Activated CD4-positive, alpha-beta T cell treated with anti-CD3 and anti-CD28 coated beads for 1 hour (primary cell): ENCODE measurements around the gene TMEM145.

Source experiments
- DNase-seq: peaks from one replicate; pipeline ENCODE4 v3.0.0-alpha.2; 2020

The TMEM145 gene

DNA sequence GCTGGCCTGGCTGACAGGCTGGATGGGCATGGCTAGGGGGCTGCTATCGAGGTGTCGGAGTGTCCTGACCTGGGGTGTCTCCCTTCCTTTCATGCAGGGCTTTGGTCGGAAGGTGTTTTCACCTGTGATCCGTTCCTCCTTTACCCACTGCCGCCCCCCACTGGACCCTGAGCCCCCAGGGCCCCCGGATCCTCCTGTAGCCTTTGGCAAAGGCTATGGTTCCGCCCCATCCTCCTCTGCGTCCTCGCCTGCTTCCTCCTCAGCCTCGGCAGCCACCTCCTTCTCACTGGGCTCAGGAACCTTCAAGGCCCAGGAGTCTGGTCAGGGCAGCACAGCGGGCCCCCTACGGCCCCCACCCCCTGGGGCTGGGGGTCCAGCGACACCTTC, 23.0 kb upstream of the TMEM145 start:
- no peak for DNase-seq

DNA sequence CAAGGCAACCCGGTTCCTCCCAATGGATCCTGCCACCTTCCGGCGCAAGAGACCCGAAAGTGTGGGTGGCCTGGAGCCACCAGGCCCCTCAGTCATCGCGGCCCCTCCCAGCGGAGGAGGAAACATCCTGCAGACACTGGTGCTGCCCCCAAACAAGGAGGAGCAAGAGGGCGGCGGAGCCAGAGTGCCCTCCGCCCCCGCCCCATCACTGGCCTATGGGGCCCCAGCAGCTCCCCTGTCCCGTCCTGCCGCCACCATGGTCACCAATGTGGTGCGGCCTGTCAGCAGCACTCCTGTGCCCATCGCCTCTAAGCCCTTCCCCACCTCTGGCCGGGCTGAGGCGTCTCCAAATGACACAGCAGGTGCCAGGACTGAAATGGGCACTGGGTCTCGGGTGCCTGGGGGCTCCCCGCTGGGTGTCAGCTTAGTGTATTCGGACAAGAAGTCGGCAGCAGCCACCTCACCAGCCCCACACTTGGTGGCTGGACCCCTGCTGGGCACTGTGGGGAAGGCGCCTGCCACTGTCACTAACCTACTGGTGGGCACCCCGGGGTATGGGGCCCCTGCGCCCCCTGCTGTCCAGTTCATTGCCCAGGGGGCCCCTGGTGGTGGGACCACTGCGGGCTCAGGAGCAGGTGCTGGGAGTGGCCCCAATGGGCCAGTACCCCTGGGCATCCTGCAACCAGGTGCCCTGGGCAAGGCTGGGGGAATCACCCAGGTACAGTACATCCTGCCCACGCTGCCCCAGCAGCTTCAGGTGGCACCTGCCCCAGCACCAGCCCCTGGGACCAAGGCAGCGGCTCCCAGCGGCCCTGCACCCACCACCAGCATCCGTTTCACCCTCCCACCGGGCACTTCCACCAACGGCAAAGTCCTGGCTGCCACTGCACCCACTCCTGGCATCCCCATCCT, 22.3 kb upstream of the TMEM145 start:
- peak; percentile 42 for DNase-seq

DNA sequence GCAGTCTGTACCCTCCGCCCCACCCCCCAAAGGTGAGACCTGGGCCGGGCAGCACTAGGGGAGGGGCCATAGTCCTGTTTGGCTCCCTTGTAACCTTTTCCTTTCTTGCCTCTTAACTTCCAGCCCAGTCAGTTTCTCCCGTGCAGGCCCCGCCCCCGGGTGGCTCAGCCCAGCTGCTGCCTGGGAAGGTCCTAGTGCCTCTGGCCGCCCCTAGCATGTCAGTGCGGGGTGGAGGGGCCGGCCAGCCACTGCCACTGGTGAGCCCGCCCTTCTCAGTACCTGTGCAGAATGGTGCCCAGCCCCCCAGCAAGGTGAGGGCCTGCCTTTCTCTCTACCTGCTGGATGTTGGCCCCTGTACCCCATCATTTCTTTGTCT, 21.7 kb upstream of the TMEM145 start:
- DNase-seq = no peak

DNA sequence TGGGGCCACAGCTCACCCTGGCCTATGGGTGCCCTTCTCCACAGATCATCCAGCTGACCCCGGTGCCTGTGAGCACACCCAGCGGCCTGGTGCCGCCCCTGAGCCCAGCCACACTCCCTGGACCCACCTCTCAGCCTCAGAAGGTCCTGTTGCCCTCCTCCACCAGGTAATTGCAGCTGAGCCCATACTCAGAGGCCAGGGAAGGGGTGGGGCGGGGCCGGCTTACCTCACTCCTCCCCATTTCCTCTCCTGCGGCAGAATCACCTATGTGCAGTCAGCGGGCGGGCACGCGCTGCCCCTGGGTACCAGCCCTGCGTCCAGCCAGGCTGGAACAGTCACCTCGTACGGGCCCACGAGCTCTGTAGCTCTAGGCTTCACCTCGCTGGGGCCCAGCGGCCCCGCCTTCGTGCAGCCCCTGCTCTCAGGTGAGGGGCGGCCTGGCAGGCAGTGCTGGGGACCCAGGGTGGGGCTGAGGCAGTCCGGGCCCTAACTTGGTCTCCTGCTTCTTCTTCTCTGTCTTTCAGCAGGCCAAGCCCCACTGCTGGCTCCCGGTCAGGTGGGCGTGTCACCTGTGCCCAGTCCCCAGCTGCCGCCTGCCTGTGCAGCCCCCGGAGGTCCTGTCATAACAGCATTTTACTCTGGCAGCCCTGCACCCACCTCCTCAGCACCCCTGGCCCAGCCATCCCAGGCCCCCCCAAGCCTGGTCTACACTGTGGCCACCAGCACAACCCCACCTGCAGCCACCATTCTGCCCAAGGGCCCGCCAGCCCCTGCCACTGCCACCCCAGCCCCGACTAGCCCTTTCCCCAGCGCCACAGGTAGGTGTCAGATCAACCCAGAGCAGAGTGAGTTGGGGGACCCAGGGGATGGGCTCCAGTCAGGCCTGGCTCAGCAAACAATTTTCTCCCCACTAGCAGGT, 20.8 kb upstream of the TMEM145 start:
- no peak for DNase-seq

DNA sequence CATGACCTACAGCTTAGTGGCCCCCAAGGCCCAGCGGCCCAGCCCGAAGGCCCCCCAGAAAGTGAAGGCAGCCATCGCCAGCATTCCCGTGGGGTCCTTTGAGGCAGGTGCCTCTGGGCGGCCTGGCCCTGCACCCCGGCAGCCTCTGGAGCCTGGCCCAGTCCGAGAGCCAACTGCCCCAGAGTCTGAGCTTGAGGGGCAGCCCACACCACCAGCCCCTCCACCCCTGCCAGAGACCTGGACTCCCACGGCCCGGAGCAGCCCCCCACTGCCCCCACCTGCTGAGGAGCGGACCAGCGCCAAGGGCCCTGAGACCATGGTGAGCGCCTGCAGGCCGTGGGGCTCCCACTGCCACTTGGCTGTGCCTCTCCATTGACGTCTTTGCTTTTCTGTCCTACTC, 20.1 kb upstream of the TMEM145 start:
- DNase-seq = no peak

DNA sequence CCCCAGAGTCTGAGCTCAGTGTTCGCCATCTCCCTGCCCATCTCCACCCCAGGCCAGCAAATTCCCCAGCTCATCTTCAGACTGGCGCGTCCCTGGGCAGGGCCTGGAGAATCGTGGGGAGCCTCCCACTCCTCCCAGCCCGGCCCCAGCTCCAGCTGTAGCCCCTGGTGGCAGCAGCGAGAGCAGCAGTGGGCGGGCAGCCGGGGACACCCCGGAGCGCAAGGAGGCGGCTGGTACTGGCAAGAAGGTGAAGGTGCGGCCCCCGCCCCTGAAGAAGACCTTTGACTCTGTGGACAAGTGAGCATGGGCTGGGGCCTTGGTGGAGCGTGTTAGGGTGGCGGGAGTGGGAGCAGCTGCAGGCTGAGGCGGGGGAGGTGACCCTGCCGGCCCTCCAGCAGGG, 19.6 kb upstream of the TMEM145 start:
- no peak for DNase-seq

DNA sequence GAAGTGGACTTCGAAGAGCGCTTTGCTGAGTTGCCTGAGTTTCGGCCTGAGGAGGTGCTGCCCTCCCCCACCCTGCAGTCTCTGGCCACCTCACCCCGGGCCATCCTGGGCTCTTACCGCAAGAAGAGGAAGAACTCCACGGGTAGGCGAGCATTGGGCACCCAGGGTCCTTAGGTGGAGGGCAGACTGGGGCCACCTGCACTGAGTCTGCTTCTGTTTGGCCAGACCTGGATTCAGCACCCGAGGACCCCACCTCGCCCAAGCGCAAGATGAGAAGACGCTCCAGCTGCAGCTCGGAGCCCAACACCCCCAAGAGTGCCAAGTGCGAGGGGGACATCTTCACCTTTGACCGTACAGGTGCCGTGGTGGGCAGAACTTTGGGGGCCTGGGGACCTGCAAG, 19.2 kb upstream of the TMEM145 start:
- DNase-seq = no peak

DNA sequence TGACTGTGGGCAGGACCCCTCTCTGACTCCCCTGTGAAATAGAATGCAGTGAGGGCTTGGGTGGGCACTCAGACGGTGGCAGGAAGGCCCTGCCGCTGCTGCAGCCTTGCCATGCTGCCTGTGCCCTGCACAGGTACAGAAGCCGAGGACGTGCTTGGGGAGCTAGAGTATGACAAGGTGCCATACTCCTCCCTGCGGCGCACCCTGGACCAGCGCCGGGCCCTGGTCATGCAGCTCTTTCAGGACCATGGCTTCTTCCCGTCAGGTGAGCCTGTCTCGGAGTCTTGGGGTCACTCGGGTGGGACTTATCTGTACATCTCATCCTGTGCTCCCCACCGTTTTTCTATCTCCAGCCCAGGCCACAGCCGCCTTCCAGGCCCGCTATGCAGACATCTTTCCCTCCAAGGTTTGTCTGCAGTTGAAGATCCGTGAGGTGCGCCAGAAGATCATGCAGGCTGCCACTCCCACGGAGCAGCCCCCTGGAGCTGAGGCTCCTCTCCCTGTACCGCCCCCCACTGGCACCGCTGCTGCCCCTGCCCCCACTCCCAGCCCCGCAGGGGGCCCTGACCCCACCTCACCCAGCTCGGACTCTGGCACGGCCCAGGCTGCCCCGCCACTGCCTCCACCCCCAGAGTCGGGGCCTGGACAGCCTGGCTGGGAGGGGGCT, 18.5 kb upstream of the TMEM145 start:
- no peak for DNase-seq

DNA sequence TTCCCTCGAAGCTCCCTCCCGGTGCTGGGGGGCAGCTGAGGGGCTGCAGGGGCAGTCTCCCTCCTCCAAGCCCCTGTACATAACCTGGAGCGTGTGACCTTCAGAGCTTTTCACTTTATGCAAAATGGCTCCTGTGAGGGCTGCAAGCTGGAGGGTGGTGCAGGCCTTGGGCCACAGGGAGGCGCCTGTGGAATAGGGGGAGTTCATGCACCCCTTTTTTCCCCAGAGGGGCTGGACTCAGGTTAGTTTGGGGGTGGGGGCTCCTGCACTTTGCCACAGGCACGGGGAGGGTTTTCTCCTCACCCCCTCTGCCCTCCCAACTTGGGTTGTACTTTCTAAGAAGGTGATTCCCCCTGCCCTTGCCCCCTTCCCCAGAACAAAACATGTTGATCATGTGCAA, 17.8 kb upstream of the TMEM145 start:
- DNase-seq = no peak

DNA sequence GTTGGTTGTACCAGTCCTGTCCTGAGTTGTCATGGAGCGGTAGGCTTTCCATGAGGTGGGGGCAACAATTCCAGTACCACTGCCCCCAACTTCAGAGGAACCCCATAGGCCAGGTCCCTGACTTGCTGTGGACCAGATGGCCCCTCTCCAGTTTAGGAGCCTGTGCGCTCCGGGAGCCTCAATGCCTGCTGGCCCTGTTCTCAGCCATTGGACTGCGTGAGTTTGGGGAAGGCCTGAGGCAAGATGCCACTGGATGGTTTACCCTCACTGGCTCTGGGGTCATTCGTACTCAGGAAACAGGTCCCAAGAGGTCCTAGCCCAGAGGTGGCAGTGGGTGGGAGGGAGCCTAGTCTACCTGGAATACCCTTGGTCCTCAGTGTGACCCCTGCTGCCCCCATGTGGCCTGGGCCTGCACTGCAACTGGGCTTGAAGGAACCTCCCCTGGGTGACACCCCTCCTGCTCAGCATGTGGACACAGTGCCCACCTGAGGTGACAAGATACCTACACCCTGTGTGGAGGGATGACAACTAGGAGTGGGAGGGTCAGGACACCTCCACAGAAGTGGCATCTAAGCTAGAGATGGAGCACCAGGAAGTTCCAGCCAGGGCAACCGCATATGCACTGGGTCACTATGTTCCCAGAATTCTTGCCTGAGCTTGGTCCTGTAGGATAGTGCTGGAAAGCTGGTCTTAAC, 17.1 kb upstream of the TMEM145 start:
- peak; percentile 82 for DNase-seq

DNA sequence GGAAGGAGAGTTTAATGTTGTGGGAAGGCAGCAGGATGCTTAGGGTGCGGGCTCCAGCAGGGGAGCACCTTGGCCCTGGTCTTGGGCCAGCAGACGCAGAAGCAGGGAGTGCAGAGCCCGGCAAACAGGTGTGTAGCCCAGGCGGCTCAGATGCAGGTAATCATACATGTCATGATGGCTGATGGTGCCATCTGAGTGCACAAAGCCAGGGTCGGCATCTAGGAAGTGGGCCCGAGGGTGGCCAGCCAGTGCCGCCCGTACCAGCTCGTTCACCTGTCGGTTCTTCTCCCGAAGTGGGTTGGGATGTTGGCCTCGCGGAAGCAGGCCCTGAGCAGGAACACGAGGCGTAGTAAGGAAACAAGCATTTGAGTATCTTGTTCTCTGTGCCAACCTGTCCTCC, 16.1 kb upstream of the TMEM145 start:
- no peak for DNase-seq

DNA sequence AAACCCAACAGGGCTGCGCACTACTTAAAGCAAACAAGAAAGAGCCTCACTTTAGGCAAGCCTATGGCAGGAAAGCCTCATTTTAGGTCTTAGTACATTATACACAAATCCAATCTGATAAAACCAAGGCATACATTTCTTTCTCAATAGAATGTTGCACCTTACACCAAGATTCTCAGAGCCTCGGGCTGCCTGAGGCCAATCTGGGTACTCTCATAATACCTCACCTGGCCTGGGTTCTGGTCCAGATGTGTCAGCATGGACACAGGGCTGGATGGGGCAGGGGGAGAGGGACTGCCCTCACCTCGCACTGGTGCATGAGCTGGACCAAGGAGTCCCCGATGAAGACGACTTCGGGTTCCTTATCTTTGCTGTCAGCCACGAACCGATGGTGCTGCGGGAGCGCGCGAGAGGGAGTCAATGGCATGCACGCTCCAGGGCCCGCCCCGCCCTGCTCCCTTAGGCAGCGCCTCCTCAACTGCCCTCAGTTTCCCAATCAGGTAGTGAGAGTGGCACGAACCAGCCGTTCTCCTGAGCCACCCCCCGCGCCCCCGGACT, 11.4 kb upstream of the TMEM145 start, which contains the start of gene PRR19:
Gene PRR19, plus strand, starts transcription at position 487 of the 558 bp plus-strand sequence. CDS start 7,453 bp downstream, outside the sequence.
- DNase-seq = no peak

DNA sequence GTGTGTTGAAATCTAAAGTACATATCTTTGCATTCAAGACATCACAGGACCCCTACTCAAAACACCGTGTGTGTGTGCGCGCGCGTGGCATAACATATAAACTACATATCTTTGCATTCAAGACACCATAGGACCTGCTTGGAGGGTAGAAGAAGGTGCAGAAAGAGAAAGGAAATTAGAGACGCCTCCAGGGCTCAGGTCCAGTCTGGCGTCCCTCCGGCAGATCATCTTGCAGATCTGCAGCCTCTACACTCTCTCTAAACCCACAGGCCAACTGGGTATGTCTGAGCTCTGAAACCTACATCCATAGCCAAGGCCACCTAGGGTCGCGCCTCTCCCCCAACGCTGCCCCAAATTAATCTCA, 10.0 kb upstream of the TMEM145 start:
- no peak for DNase-seq

DNA sequence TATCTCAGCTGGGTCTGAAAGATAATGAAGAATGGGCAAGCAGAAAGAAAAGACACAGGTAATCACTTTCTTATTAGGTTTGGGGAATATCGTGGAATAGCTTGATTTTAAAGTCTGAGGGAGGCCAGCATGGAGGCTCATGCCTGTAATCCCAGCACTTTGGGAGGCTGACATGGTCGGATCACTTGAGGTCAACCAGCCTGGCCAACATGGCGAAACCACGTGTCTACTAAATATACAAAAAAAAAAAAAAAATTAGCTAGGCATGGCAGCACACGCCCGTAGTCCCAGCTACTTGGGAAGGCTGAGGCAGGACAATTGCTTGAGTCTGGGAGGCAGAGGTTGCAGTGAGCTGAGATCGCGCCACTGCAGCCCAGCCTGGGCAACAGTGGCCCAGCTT, 9.2 kb upstream of the TMEM145 start:
- no peak for DNase-seq

DNA sequence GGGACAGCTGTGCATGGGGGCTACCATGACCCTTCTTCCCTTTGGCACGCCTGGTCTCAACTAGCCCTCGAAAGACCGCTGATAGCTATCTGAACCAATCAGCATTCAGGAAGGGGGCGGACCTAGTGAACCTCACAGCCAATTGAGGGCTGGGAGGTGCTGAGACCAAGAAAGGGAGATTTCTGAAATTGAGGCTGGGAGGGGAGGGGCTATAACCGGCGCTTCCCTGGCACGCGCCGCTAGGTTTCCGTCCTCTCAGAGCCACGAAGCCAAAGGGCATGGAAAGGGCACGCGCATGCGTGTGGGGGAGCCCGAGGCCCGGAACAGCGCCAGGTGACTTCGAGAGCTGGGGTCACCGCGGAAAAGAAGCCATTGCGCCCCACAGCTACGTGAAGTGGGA, 6.5 kb upstream of the TMEM145 start:
- no peak for DNase-seq

DNA sequence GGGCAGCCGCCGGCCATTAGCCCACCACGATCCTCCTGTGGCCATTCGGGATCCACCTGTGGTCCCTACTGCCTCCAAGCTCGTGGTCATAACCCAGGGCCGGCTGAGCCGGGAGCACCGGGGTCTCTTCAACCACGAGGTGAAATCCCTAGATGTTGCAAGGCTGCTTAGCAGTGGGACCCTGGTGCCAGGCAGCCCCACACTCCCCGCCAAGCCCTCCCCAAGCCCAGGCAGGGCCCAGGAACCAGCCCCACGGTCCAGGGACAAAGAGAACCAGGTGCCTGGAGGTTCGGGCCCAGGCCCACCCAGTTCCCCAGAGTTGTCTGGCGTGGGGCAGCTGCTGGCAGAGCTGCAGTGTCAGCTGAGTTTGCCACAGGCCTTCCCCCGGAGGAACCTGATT, 3.4 kb upstream of the TMEM145 start:
- DNase-seq = no peak

DNA sequence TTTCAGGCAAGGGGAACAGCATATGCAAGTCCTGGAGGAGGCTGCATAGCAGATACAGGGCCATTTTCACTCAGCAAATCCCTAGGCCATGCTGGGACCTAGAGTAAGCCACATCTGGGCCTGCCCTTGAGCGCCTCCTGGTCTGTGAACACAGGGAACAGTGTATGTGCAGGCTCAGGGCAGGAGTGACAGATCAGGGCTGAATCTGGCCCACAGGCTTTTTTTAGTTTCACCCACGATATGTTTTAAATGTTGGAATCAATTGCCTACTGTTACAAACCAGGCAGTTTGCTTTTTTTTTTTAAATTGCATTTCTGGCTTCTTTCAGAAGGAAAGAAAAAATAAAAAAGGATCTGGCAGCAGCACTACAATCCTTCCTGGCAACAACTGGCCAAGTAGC, 1.5 kb upstream of the TMEM145 start:
- no peak for DNase-seq

DNA sequence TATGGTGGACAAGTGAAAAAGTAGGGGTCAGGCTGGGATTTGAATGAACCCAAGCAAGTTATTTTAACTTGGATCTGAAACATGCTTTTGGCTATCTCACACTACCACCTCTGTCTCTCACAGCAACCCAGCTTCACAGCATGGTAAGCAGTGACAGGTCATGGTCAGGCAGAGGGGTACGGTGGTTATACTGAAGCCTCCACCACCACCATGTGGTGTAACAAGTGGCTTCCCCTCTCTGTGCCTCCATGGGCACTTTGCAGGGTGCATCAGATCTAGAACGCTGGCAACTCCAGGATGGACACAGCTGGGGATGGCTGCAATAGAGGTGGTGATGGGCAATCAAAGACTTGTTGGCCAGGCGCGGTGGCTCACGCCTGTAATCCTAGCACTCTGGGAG, 739 bp upstream of the TMEM145 start:
- DNase-seq = no peak

DNA sequence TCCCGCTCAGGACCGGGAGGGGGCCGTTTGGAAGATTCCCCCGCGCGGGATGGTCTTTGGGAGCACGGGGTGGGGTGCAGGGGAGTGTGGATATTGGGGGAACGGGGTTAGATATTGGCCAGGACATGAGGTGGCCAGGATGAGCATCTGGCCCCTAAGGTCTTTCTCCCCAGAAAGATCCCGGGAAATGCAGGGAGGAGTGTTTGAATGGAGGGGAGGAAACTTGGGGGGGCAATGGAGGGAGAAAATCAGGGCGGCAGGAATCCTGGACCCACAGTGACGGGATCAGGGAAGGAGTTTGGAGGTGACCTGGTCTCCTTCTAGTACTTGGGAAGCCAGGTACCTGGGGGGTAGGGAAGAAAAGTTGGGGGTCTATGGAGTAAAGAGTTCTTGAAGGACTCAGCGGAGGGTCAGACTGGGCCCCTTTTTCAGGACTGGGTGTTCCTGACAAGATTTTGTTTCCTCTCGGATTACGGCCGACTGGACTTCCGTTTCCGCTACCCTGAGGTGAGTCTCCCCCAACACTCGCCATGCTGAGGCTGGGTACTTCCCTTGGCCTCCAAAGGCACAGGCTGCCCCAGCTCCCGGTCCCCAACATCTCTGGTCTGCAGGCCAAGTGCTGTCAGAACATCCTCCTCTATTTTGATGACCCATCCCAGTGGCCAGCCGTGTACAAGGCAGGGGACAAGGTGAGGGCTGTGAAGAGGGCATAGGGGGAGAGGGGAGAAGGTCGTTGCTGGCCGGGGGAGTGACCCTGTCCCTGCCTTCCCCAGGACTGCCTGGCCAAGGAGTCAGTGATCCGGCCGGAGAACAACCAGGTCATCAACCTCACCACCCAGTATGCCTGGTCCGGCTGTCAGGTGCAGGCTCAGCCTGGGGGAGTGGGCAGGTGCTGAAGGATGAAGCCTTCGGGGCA, 989 bp downstream of the TMEM145 start:
- DNase-seq = no peak

DNA sequence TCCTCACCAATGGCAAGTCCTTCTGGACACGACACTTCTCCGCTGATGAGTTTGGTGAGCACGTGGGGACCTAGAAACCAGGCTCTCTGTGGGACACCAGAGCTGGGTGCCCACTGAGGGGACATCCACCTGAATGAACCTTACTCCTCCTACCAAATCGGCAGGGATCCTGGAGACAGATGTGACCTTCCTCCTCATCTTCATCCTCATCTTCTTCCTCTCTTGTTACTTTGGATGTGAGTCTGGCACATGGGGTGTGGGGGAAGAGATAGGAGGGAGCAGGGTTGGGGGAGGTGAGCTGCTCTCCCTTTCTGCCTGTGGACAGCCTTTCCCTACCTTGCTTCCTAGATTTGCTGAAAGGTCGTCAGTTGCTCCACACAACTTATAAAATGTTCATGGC, 1.9 kb downstream of the TMEM145 start:
- DNase-seq = no peak
